SU-DHL-6 (cell line): ENCODE results near the gene CAPN8.
A peak's percentile ranks its signal among the peaks of the same experiment; 100 is the strongest.

Experiments used
- H2AFZ ChIP-seq: fragments of 200-600 bp; sonication (generic); 2 replicates; pipeline ENCODE4 v1.6.1; 2014; ENCODE audit warnings: low read depth, mild to moderate bottlenecking, moderate library complexity, mixed read lengths, antibody characterized with exemption, low read length; ENCODE audit not compliant: severe bottlenecking
- H3F3A ChIP-seq: fragments of 200-600 bp; shearing (Covaris generic); 2 replicates; pipeline ENCODE4 v1.6.0; 2016; ENCODE audit warnings: antibody characterized with exemption, mild to moderate bottlenecking; ENCODE audit not compliant: insufficient read depth
- H3K27ac ChIP-seq: fragments of 200-600 bp; sonication (generic); 2 replicates; pipeline ENCODE4 v1.5.1; 2016; ENCODE audit warnings: low read depth, mild to moderate bottlenecking, low read length, moderate library complexity, mixed read lengths
- H3K27me3 ChIP-seq: fragments of 200-600 bp; sonication (generic), shearing (Covaris generic); 2 replicates; pipeline ENCODE4 v1.6.0; 2014; ENCODE audit warnings: mild to moderate bottlenecking, low read length
- H3K36me3 ChIP-seq: fragments of 200-600 bp; sonication (generic); 2 replicates; pipeline ENCODE4 v1.6.1; 2014; ENCODE audit warnings: mild to moderate bottlenecking, low read length, mixed read lengths
- H3K4me2 ChIP-seq: fragments of 300-600, 200-600 bp; shearing (Covaris generic), sonication (generic); 2 replicates; pipeline ENCODE4 v1.6.0; 2014; ENCODE audit warnings: low read length, low read depth, mild to moderate bottlenecking; ENCODE audit not compliant: poor library complexity, severe bottlenecking
- H3K4me3 ChIP-seq: fragments of 200-600 bp; sonication (generic); 2 replicates; pipeline ENCODE4 v1.5.1; 2014; ENCODE audit warnings: antibody characterized with exemption, low read length, mild to moderate bottlenecking, mixed read lengths; ENCODE audit not compliant: insufficient read depth, poor library complexity, severe bottlenecking
- H3K79me2 ChIP-seq: fragments of 200-600 bp; sonication (generic); 2 replicates; pipeline ENCODE4 v1.6.1; 2014; ENCODE audit warnings: mild to moderate bottlenecking, low read length, moderate library complexity; ENCODE audit not compliant: insufficient read depth
- H3K9ac ChIP-seq: fragments of 200-600 bp; sonication (generic); 2 replicates; pipeline ENCODE4 v1.7.0; 2014; ENCODE audit warnings: mild to moderate bottlenecking, low read length
- H3K9me2 ChIP-seq: fragments of 200-600 bp; sonication (generic); replicated peaks from 2 replicates; pipeline ENCODE4 v1.6.1; 2014; ENCODE audit warnings: low read length; ENCODE audit not compliant: insufficient read depth
- H3K9me3 ChIP-seq: fragments of 200-600 bp; sonication (generic); 2 replicates; pipeline ENCODE4 v1.6.1; 2014; ENCODE audit warnings: low read length, mixed read lengths; ENCODE audit not compliant: insufficient read depth
- H4K20me1 ChIP-seq: fragments of 200-600 bp; sonication (generic); 2 replicates; pipeline ENCODE4 v1.6.1; 2014; ENCODE audit warnings: low read depth, mild to moderate bottlenecking, antibody characterized with exemption, low read length, moderate library complexity, mixed read lengths
- CTCF ChIP-seq: fragments of 200-600 bp; sonication (generic); IDR thresholded peaks from one replicate; pipeline ENCODE4 v1.5.1; 2017; ENCODE audit warnings: antibody characterized with exemption, mild to moderate bottlenecking, low read length, moderate library complexity; ENCODE audit not compliant: insufficient read depth, poor library complexity, severe bottlenecking
- EZH2phosphoT487 ChIP-seq: fragments of 200-600 bp; sonication (generic), shearing (Covaris generic); conservative IDR thresholded peaks from 2 replicates; pipeline ENCODE4 v1.6.1; 2018; ENCODE audit warnings: mild to moderate bottlenecking, antibody characterized with exemption, low read length, moderate library complexity, mixed read lengths

The CAPN8 gene

GRCh38 chr1:223558512-223558911, 107.0 kb downstream of the CAPN8 start:
- Histone ChIP-seq H3K27me3 (no peaks in the 10 kb centered on the region), H3K9me3 (no peaks in the 10 kb centered on the region), H4K20me1 (no peaks in the 10 kb centered on the region), H3K4me3 (no peak overlapping the region), H3K4me2 (no peak overlapping the region), H3K9me2 (no peaks in the 10 kb centered on the region), H3F3A (no peaks in the 10 kb centered on the region), H3K79me2 (no peaks in the 10 kb centered on the region), H3K36me3 (no peaks in the 10 kb centered on the region), H3K9ac (no peak overlapping the region), H3K27ac (no peak overlapping the region), H2AFZ (no peak overlapping the region)
- no peak for TF ChIP-seq CTCF
- TF ChIP-seq EZH2phosphoT487 = no peak

GRCh38 chr1:223557130-223557475, 108.4 kb downstream of the CAPN8 start:
- no peaks in the 10 kb centered on the region for H4K20me1 ChIP-seq
- no peaks in the 10 kb centered on the region for H3K79me2 ChIP-seq
- H3K27me3 ChIP-seq = no peaks in the 10 kb centered on the region
- no peak overlapping the region for H3K4me2 ChIP-seq
- TF ChIP-seq EZH2phosphoT487 (no peak), CTCF (no peak)
- H3K4me3 ChIP-seq = no peak overlapping the region
- no peaks in the 10 kb centered on the region for H3K36me3 ChIP-seq
- no peaks in the 10 kb centered on the region for H3K9me2 ChIP-seq
- H2AFZ ChIP-seq = no peak overlapping the region
- H3K9me3 ChIP-seq = no peaks in the 10 kb centered on the region
- no peaks in the 10 kb centered on the region for H3F3A ChIP-seq
- no peak overlapping the region for H3K27ac ChIP-seq
- no peak overlapping the region for H3K9ac ChIP-seq

GRCh38 chr1:223556414-223557129, 108.9 kb downstream of the CAPN8 start:
- Histone ChIP-seq H4K20me1 (no peaks in the 10 kb centered on the region), H3K9me3 (no peaks in the 10 kb centered on the region), H3F3A (no peaks in the 10 kb centered on the region), H3K27me3 (no peaks in the 10 kb centered on the region), H3K4me2 (no peak overlapping the region), H3K36me3 (no peaks in the 10 kb centered on the region), H3K27ac (no peak overlapping the region), H2AFZ (no peak overlapping the region), H3K4me3 (no peak overlapping the region), H3K9me2 (no peaks in the 10 kb centered on the region), H3K79me2 (no peaks in the 10 kb centered on the region), H3K9ac (no peak overlapping the region)
- peak; percentile 43 for TF ChIP-seq CTCF
- TF ChIP-seq EZH2phosphoT487 = no peak

DNA sequence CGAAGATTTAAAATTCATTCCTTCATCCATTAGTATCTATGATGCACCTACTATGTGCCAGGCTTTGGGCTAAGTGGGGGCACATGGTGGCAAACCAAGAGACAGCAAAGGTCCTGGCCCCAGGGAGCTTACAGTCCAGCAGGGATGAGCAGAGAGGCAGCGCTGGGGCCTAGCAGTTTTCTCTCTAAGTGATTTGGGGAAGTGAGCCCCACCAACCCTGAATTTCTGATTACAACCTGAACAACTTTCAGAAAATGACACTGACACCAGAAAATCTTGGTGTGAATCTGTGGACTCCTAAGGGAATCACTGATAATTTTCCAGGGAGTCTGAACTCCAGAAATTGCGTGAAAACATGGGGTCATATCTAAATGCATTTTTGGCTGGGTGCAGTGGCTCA, 111.5 kb downstream of the CAPN8 start:
- no peaks in the 10 kb centered on the region for H3K79me2 ChIP-seq
- no peaks in the 10 kb centered on the region for H3K9me3 ChIP-seq
- H2AFZ ChIP-seq = no peak overlapping the region
- H3K9me2 ChIP-seq = no peaks in the 10 kb centered on the region
- H3K4me2 ChIP-seq = no peak overlapping the region
- no peaks in the 10 kb centered on the region for H4K20me1 ChIP-seq
- no peak overlapping the region for H3K9ac ChIP-seq
- H3K27me3 ChIP-seq = 0 out of 2 replicates have a peak, but pooled peaks cover 3% of the 10 kb centered on the region
- H3F3A ChIP-seq = no peaks in the 10 kb centered on the region
- no peak overlapping the region for H3K4me3 ChIP-seq
- H3K27ac ChIP-seq = no peak overlapping the region
- H3K36me3 ChIP-seq = no peaks in the 10 kb centered on the region
- no peak for TF ChIP-seq EZH2phosphoT487
- no peak for TF ChIP-seq CTCF
